Transverse colon (tissue), 4 donors: ENCODE measurements around the gene MED25. TPM values are rescaled to one million over a fixed set of nuclear protein-coding genes. Genes with fewer than 3 reads are reported as not detected.
A peak's percentile ranks its signal among the peaks of the same experiment; 100 is the strongest.

ENCODE experiments used
- DNase-seq: peaks from one replicate; pipeline ENCODE4 v3.0.0-alpha.2; 2019
- H3K27ac ChIP-seq, 4 donors: fragments of 200-600 bp; sonication (generic); 2 replicates each; pipeline ENCODE4 v1.5.1; 2016 to 2018; ENCODE audit warnings: inconsistent platforms in 4 of 4
- H3K27me3 ChIP-seq: fragments of 200-600 bp; sonication (generic); 2 replicates; pipeline ENCODE4 v1.5.1; 2017; ENCODE audit warnings: inconsistent platforms
- H3K36me3 ChIP-seq, 4 donors: fragments of 200-600 bp; sonication (generic); 2 replicates each; pipeline ENCODE4 v1.5.1; 2017 to 2019; ENCODE audit warnings: inconsistent platforms in 4 of 4
- H3K4me1 ChIP-seq, 4 donors: fragments of 200-600 bp; sonication (generic); 2 replicates each; pipeline ENCODE4 v1.5.1; 2017 to 2020; ENCODE audit warnings: inconsistent platforms in 4 of 4
- H3K4me3 ChIP-seq, 4 donors: fragments of 200-600 bp; sonication (generic); 1 replicate in 1 of 4; 2 replicates in 3 of 4; pipeline versions ENCODE4 v1.5.1 to v1.6.1; 2017 to 2019; ENCODE audit warnings: inconsistent platforms in 4 of 4
- H3K9me3 ChIP-seq, 2 donors: fragments of 200-600 bp; sonication (generic); 2 replicates each; pipeline ENCODE4 v1.5.1; 2017 to 2019; ENCODE audit warnings: inconsistent platforms in 2 of 2
- EP300 ChIP-seq: sonication (generic); formaldehyde crosslinking; IDR thresholded peaks from one replicate; pipeline ENCODE4 v1.6.1; 2017; ENCODE audit warnings: antibody characterized with exemption, low read depth
- POLR2A ChIP-seq: fragments of 450-650 bp; IDR thresholded peaks from one replicate; pipeline ENCODE4 v1.6.1; 2016; ENCODE audit warnings: antibody characterized with exemption, mild to moderate bottlenecking, moderate library complexity
- POLR2AphosphoS5 ChIP-seq, 3 donors: sonication (generic); formaldehyde crosslinking; IDR thresholded peaks; one replicate each; pipeline ENCODE4 v1.6.1; 2016; ENCODE audit warnings: antibody characterized with exemption in 3 of 3
- WGBS, 2 donors: methylation state at CpG; one replicate each; pipeline ENCODE4 v1.1.5; 2018; ENCODE audit warnings: low coverage in 1 of 2; 5-methylcytosine and 5-hydroxymethylcytosine counted together
- in situ Hi-C, 4 donors: fragments of 200-750 bp; cut with MboI; loops; one replicate each; pipeline versions ENCODE4 v1.15.0 to v1.15.1; 2017; ENCODE audit warnings: low sequenced_read_pairs in 3 of 4, low pct_ligation_motif_present in 1 of 4, low pct_unique_long_range_greater_than_20kb in 1 of 4
- intact Hi-C: fragments of 100-400 bp; cut with DNase I; formaldehyde crosslinking; loops from one replicate; pipeline ENCODE4 v1.15.1; 2023; ENCODE audit warnings: low total_unique reads
- total RNA-seq, 4 donors: library from RNA; depleted of rRNA; stranded (reverse); fragments of >200 nt; gene quantifications; one replicate each; pipeline ENCODE4 v1.1.0, GENCODE V29; 2016
- TF ChIP-seq, protein P1 (sequence below), 5 experiments: fragments of 200-600 bp in 3 of 5; fragments of 450-650 bp in 2 of 5; sonication (generic) in 3 of 5; IDR thresholded peaks; 1 replicate in 2 of 5; 2 replicates in 3 of 5; pipeline ENCODE4 v1.5.1; 2016 to 2017; ENCODE audit warnings: antibody characterized with exemption in 5 of 5, inconsistent platforms in 3 of 5, mild to moderate bottlenecking in 2 of 5, moderate library complexity in 1 of 5

Gene MED25
- total RNA-seq, 4 donors from 2014 or later, result 26.9 to 46.6 (median 38.7) TPM

DNA sequence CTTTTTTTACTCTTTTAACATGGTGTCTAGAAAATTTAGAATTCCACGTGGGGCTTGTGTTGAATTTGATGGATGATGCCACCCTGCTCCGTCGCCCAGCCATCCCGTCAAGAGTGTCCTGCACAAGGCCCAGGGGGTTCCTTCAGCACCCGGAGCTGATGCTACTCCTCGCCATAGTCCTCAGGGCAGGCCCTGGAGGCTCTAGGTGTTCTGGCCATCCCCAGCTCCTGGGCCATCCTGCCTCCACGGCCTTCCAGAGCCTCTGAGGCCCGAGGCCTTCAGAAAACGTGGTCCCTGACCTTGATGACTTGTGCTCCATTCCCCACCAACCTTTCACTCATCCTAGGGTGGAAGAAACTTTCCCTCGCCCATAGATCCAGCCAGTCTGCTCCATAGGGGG is 55.7 kb downstream of the MED25 start:
- Histone ChIP-seq H3K27me3 (no peaks in the 10 kb centered on the region), H3K9me3 (no peaks in the 10 kb centered on the region), H3K4me1 (peaks cover 22 to 38% (median 31%) of the 10 kb centered on the region in 4 donors), H3K27ac (no peak overlapping the region), H3K4me3 (no peak overlapping the region), H3K36me3 (no peaks in the 10 kb centered on the region)
- DNase-seq, result no peak
- in situ Hi-C loops, result loop anchor here in 1 of 4 donors (25.0 kb wide), 1 partner anchor 387 kb away; the partner anchor contains the start of genes RPL13A and RPS11
- 93% methylated on average over 10 of the region's 10 CpGs; no CpG with 5 or more reads in 1 of the 2 donors for WGBS, 2 donors
- TF ChIP-seq POLR2A, result no peak
- TF ChIP-seq POLR2AphosphoS5 (IDR thresholded peaks at IDR 0.05), result no peak
- TF ChIP-seq EP300, result no peak
- TF ChIP-seq, protein P1, sequence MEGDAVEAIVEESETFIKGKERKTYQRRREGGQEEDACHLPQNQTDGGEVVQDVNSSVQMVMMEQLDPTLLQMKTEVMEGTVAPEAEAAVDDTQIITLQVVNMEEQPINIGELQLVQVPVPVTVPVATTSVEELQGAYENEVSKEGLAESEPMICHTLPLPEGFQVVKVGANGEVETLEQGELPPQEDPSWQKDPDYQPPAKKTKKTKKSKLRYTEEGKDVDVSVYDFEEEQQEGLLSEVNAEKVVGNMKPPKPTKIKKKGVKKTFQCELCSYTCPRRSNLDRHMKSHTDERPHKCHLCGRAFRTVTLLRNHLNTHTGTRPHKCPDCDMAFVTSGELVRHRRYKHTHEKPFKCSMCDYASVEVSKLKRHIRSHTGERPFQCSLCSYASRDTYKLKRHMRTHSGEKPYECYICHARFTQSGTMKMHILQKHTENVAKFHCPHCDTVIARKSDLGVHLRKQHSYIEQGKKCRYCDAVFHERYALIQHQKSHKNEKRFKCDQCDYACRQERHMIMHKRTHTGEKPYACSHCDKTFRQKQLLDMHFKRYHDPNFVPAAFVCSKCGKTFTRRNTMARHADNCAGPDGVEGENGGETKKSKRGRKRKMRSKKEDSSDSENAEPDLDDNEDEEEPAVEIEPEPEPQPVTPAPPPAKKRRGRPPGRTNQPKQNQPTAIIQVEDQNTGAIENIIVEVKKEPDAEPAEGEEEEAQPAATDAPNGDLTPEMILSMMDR (IDR thresholded peaks at IDR 0.05), result no peak
- intact Hi-C loops, result no loop called here

DNA sequence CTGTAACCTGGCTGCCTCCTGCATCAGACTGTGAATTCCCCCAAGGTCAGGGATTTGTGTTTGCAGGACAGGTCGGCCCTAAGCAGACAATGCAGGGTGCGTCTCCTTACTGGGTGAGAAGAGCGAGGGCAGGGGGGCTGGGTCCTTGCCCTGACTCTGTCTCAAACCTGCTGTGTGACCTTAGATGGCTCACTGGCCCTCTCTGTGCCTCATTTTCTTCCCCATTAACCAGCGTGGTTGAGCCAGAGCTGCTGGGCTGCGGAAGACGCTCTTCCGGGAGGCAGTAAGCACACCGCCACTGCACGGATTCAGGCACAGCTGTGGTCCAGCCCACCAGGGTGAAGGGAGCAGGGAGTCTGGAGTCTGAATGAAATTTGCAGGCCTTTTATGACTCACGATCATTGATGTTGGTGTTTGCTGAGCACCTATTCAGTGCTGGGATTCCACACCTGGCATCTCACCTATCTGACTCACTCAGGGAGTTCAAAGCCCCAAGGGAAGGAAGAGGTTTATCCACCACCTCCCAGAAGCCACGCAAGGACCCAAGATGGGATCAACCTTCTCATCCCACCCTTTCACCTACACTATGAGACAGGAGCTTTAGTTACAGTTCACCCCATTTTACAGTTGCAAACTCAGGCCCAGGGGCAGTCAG is 56.5 kb downstream of the MED25 start:
- in situ Hi-C loops, result loop anchor here in 1 of 4 donors (25.0 kb wide), 1 partner anchor 387 kb away; the partner anchor contains the start of genes RPL13A and RPS11
- WGBS, 2 donors, result 87% methylated on average over 11 of the region's 11 CpGs; no CpG with 5 or more reads in 1 of the 2 donors
- Histone ChIP-seq H3K36me3 (no peaks in the 10 kb centered on the region), H3K4me3 (no peak overlapping the region), H3K9me3 (no peaks in the 10 kb centered on the region), H3K27me3 (no peaks in the 10 kb centered on the region), H3K4me1 (peaks cover 20 to 36% (median 29%) of the 10 kb centered on the region in 4 donors), H3K27ac (peak overlapping the region in 1 of 4 donors; percentile 98)
- no peak for DNase-seq
- intact Hi-C loops, result no loop called here
- no peak for TF ChIP-seq POLR2A
- TF ChIP-seq EP300, result no peak
- no peak for TF ChIP-seq POLR2AphosphoS5 (IDR thresholded peaks at IDR 0.05)
- TF ChIP-seq, protein P1 (IDR thresholded peaks at IDR 0.05), result no peak

DNA sequence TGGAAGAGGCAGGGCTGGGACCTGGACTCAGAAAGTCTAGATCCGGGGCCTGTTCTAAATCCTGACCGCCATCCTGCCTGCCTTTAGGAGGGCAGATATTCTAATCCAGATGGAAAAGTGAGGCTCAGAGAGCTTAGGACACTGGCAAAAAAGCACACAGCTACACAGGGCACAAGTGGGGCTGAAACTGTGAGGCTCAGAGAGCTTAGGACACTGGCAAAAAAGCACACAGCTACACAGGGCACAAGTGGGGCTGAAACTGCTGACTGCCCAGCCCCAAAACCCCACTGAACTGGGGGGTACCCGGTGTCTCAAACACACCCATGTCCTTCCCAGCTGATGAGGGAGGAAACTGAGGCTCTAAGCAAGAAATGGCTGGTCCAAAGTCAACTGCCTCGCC is 57.1 kb downstream of the MED25 start:
- Histone ChIP-seq H3K9me3 (no peaks in the 10 kb centered on the region), H3K36me3 (peaks cover 0 to 2% (median under 1%) of the 10 kb centered on the region in 4 donors), H3K4me3 (peak overlapping the region in 2 of 4 donors; percentile 91 to 98), H3K27ac (peak overlapping the region; percentile 96 to 99 (median 98)), H3K27me3 (no peaks in the 10 kb centered on the region), H3K4me1 (peaks cover 17 to 32% (median 25%) of the 10 kb centered on the region in 4 donors)
- intact Hi-C loops (no loop called here), in situ Hi-C loops (no loop called here)
- TF ChIP-seq EP300 (no peak), POLR2A (no peak), POLR2AphosphoS5 (IDR thresholded peaks at IDR 0.05) (no peak)
- TF ChIP-seq, protein P1 (IDR thresholded peaks at IDR 0.05), result no peak
- DNase-seq, result no peak
- WGBS, 2 donors, result 86% methylated on average over 4 of the region's 4 CpGs; no CpG with 5 or more reads in 1 of the 2 donors

DNA sequence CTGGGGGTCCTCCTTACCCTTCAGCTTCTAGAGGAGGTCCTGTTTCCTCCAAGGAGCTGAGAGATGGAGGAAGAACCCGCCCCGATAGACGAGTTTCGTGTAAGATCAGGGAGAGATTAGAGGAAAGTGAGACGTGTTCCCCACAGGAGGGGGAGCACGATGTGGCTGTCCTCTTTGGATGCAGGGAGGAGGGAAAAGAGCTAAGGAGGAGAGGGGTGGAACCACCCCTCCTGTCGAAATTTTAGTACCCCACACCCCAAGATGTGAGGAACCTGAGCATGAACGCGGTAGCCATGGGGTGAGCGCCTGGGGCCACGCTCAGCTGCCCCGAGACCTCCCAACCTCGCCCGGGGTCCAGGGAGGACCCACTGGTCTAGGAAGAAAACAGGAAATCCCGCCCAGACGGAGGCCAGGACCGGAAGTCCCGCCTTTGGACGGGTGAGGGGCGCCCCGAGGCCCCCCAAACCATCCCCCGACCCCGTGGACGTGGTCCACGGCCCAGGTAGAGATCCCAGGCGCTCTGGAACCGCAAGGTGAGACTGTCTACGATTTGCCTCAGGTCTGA is 57.9 kb downstream of the MED25 start:
- in situ Hi-C loops, result no loop called here
- whole genome bisulfite sequencing, 2 donors, result 1 to 4% methylated on average over 7 to 28 of the region's 28 CpGs
- peak; percentile 62 for DNase-seq
- no peaks in the 10 kb centered on the region for H3K9me3 ChIP-seq
- H3K27me3 ChIP-seq, result no peaks in the 10 kb centered on the region
- peak overlapping the region; percentile 91 to 98 (median 93) for H3K4me3 ChIP-seq
- peak overlapping the region; percentile 96 to 99 (median 98) for H3K27ac ChIP-seq
- peaks cover 0 to 10% (median 5%) of the 10 kb centered on the region in 4 donors for H3K36me3 ChIP-seq
- TF ChIP-seq, protein P1 (IDR thresholded peaks at IDR 0.05), result no peak
- no peak for TF ChIP-seq POLR2AphosphoS5 (IDR thresholded peaks at IDR 0.05)
- TF ChIP-seq EP300, result no peak
- TF ChIP-seq POLR2A, result no peak
- intact Hi-C loops, result no loop called here
- peaks cover 11 to 24% (median 17%) of the 10 kb centered on the region in 4 donors for H3K4me1 ChIP-seq
